ENCODE measurements around the gene SMAP2.

Gene SMAP2

DNA sequence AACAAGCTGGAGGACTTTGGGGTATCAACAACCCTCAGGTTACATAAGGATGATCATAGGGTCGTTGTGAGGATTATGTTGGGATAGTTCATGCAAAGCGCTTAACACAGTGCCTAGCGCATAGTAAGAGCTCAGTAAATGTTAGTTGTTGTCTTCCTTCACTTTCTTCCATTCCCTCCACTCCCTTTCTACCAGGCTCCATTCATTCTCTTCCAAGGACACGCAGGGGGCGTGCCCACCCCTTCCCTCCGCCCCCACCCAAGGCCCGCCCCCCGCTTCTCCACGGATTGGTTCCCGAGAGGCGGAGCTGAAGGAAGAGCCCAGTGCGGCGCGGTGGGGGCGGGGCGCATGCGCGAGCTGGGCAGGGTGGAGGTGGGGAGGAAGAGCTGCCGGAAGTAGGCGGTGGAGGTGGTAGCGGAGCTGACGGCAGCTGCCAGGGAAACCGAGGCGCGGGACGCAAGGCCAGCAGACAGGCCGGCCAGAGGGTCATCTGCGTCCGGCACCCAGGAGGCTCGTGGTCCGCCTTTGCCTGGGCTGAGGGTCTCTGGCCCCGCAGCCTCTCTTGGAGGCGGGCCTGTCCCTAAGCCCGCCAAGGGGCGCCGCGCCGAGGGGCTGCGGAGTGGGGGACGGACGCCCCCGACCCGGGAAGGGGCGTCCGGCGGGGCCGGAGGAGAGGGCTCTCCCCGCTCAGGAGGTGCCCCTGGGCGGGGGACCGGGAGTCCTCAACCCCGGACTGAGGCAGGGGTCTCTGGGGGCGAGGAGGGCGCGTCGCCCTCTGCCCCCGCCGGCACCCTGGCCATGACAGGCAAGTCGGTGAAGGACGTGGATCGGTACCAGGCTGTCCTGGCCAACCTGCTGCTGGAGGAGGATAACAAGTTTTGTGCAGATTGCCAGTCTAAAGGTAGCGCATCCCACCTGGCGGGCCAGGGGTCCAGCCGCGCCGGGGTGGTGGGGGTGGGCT is at the start of gene SMAP2:
TSS of gene SMAP2 (plus strand) at position 405 of the 961 bp plus-strand sequence. CDS start at position 799, 394 bp downstream.
- TF ChIP-seq, protein P1, sequence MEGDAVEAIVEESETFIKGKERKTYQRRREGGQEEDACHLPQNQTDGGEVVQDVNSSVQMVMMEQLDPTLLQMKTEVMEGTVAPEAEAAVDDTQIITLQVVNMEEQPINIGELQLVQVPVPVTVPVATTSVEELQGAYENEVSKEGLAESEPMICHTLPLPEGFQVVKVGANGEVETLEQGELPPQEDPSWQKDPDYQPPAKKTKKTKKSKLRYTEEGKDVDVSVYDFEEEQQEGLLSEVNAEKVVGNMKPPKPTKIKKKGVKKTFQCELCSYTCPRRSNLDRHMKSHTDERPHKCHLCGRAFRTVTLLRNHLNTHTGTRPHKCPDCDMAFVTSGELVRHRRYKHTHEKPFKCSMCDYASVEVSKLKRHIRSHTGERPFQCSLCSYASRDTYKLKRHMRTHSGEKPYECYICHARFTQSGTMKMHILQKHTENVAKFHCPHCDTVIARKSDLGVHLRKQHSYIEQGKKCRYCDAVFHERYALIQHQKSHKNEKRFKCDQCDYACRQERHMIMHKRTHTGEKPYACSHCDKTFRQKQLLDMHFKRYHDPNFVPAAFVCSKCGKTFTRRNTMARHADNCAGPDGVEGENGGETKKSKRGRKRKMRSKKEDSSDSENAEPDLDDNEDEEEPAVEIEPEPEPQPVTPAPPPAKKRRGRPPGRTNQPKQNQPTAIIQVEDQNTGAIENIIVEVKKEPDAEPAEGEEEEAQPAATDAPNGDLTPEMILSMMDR (IDR thresholded peaks at IDR 0.05) = no peak

DNA sequence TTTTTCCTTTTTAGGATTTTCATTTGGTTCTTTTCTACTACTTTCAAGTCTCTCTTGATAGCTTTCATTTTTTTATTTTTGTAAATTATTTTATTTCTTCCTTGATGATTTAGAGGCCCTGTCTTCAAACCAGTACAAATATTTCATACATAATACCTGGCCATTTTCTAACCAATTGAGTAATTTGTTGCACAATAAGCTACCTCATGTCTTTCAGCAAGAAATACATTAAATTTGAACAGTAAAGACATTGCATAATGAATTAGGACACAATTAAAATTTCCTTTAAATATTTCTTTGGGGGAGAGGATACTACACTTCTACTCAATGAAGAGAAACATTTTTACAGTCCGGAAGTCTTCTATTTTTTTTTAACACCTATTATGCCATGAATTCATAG is 40.8 kb upstream of the SMAP2 start:
- TF ChIP-seq, protein P1 (IDR thresholded peaks at IDR 0.05) = no peak

DNA sequence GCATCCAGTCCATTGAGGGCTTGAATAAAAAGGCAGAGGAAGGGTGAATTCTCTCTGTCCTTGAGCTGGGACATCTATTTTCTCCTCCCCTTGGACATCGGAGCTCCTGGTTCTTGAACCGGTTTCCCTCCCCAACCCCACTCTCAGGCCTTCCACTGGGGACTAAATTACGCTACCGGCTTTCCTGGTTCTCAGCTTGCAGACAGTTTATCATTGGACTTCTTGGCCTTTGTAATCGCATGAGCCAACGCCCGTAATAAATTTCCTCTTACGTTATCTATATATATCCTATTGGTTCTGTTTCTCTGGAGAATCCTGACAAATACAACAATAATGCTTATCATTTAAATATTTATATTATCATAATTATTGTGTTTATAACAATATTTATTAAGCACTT is 36.1 kb upstream of the SMAP2 start:
- TF ChIP-seq, protein P1 (IDR thresholded peaks at IDR 0.05) = no peak

DNA sequence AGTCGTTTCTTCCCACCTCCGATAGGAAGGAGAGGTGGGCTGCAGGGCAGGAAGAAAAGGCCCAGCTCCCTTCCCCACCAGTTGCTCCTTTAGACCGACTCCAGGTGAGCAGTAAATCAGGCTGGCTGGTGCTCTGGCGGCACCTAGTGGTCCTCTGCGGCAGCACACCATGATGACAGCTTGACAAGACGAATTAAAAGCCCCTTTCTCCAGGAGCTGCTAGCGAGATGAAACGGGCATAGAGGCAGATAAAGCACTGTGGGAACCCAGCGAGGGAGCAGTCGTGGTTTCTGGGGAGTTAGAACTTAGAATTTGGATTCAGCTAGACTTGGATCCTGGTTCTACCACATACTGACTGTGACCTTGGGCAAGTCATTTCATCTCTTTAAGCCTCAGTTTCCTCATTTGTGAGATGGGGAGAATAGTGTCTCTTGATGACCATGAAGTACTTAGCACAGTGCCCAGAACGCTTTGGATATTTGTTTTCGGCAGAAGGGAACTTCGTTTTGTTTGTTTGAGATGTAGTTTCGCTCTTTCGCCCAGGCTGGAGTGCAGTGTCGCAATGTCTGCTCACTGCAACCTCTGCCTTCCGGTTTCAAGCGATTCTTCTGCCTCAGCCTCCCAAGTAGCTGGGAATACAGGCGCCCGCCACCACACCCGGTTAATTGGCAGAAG is 34.6 kb upstream of the SMAP2 start:
- TF ChIP-seq, protein P1 (IDR thresholded peaks at IDR 0.05) = peak; percentile 99

DNA sequence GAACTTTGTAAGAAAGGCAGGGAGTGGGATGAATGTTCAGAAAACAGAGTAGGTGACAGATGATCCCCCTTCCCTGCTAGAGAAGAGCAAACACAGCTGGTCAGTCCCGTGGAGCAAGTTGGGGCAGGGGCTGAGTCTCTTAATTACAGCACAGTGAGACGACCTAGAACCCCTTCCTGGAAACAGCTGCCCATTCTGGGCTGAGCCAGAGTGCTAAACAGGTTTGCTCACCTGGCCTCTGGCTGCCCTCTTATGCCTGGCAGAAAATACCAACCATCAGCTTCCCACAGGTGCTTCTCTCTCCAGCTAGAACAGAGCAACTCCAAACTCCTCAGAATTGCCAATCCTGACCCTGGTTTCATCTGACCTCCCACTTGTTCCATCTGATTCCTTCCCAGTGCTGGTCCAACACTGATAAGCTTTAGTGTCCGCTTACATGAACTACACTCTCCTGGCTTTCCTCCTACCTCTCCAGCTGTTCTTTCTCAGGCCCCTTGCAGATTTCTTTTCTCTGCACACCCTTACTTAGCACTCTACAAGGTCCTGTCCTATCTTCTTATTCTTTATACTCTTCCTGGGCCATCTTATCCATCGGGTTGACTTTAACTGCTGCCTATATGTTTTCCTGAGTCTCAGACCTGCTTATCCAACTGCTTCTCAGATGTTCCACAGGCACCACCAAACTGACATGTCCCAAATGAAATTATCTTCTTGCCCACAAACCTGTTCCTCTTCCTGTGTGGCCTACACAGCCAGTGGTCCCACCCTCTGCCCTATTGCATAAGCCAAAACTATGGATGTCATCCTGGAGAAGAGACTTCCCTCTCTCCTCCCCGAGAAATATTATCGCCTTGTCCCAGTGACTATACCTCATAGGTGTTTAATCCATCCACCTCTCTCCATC is 33.9 kb upstream of the SMAP2 start:
- TF ChIP-seq, protein P1 (IDR thresholded peaks at IDR 0.05) = no peak

DNA sequence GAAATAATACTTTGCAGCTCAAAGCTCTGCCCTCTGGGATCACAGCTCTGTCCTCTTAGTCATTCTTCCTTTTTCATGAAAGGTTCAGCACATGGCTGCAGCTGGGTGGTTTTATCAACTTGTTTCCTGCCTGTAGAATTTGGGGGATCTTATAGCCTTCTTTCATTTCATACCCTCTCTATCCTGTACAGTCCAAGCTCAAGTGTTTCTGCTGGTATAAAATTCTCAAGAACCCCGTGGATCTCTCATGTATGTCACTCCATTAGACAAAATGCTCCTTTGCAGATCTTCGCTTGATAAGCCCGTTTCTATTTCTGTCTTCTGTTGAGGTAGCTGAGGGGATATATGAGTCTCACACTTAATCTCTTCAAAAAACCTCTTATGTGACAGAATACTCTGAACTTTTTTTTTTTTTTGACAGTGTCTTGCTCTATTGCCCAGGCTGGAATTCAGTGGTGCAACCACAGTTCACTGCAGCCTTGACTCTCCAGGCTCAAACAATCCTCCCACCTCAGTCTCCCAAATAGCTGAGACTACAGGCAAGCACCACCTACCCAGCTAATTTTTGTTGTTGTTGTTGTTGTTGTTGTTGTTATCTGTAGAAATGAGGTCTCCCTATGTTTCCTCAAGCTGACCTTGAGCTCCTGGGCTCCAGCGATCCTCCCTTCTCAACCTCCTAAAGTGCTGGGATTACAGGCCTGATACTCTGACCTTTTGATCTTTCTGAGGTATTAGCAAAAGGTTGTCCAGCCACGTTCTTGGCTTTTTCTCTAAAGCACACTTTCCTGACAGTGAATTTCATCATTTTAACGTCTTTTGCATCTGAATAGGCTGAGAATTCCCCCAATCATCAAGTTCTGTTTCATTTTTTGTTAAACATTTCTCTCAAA is 31.8 kb upstream of the SMAP2 start:
- TF ChIP-seq, protein P1 (IDR thresholded peaks at IDR 0.05) = no peak
